HG02610 (cell line): ENCODE measurements around the gene VENTX.
"Not testable (repeated sequence)": the region's sequence is repeated elsewhere in the genome, so short reads cannot be mapped to it uniquely, and the experiment has no call there.

Source experiments
- ATAC-seq: cut with Tn5 transposase; IDR thresholded peaks from one replicate; pipeline ENCODE4 v1.9.1; 2021; ENCODE audit warnings: mild to moderate bottlenecking, moderate library complexity; ENCODE audit not compliant: unreplicated experiment

The VENTX gene

GRCh38 chr10:133253361-133253955, 15.8 kb downstream of the VENTX start:
- ATAC-seq, result no peak

DNA sequence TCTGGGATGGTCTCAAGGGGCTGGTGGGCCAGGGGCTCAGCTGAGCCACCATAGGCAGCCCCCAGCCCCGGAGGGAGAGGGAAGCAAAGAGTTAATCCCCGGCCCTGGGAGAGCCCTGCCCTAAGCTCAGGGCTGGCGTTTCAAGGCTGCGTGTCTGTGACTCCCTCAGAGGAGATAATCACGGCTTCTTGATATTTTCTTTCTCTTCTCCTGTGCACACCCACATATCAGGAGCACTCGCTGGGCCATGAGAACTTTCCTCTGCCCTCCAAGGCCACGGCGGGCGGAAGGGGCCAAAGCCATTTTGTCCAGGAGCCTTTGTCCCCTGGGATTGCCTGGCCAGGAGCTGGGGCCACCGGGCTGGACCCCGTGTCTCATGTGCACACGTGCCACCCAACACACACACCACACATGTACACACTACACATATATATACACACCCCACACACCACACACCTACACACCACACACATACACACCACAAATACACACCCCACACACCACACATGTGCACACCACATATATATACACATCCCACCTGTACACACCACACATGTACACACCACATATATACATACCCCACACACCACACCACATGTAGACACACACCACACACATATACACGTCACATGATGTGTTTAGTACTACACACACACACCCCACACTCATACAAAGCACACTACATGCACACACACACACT, 16.9 kb downstream of the VENTX start:
- no peak for ATAC-seq

- no peak for ATAC-seq
Measured at GRCh38 chr10:133255323-133255722, 17.7 kb downstream of the VENTX start.

DNA sequence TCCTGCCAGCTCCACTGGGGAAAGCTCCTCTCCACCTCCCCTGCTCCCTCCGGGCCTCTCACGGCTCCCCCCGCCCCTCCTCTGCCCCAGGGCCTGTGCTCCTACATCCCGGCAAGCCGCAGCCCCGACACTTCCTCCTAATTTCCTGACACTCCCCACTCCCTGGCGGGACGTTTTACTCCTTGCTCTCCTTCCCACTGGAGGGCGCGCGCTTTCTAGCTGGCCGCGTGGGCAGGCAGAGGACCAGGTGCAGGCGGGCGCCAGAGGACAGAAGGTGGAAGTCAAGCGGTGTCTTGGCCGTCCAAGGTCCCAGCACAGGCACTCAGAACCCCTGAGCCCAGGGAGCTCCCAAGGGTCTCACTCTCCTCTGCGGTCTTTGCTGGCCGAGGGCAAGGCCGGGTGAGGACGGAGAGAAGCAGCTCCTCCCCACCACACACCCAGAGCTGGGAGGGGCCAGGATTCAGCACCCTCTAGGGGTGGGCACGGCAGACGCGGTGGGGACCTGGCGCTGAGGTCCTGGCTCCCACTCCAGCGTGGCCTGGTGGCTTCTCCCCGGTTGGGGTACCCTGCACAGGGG, 19.9 kb downstream of the VENTX start:
- ATAC-seq, result no peak

GRCh38 chr10:133258066-133258817, 20.6 kb downstream of the VENTX start:
- no peak for ATAC-seq

GRCh38 chr10:133258818-133259601, 21.4 kb downstream of the VENTX start:
- no peak for ATAC-seq

DNA sequence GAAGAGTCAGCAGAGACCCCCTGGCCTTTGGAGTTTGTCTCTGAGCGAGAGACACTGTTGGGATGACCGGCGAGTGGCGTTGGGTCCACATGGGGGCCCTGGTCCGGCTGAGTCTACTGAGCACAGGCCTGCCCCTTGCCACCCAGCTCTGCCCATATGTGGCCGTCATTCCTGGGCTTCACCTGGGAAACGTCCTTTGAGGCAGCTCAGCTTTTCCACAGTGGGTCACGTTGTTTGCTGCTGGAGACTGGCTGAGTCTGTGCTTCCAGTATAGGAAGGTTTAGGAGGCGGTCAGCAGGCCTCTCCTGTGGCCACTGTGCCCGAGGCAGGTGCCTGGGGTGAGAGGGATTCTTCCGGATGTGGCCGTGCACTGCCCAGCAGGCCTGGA, 21.9 kb downstream of the VENTX start:
- ATAC-seq, result no peak

GRCh38 chr10:133260895-133261725, 23.5 kb downstream of the VENTX start:
- peak; percentile 46 for ATAC-seq

- peak; percentile 45 for ATAC-seq
Measured at GRCh38 chr10:133261726-133262325, 24.2 kb downstream of the VENTX start.

GRCh38 chr10:133262696-133263095, 25.0 kb downstream of the VENTX start:
- no peak for ATAC-seq

GRCh38 chr10:133263674-133264073, 26.0 kb downstream of the VENTX start:
- ATAC-seq, result no peak

- ATAC-seq, result no peak
Measured at GRCh38 chr10:133264461-133264860, 26.8 kb downstream of the VENTX start.

- ATAC-seq, result not testable (repeated sequence)
Measured at GRCh38 chr10:133265052-133265451, 27.4 kb downstream of the VENTX start.

DNA sequence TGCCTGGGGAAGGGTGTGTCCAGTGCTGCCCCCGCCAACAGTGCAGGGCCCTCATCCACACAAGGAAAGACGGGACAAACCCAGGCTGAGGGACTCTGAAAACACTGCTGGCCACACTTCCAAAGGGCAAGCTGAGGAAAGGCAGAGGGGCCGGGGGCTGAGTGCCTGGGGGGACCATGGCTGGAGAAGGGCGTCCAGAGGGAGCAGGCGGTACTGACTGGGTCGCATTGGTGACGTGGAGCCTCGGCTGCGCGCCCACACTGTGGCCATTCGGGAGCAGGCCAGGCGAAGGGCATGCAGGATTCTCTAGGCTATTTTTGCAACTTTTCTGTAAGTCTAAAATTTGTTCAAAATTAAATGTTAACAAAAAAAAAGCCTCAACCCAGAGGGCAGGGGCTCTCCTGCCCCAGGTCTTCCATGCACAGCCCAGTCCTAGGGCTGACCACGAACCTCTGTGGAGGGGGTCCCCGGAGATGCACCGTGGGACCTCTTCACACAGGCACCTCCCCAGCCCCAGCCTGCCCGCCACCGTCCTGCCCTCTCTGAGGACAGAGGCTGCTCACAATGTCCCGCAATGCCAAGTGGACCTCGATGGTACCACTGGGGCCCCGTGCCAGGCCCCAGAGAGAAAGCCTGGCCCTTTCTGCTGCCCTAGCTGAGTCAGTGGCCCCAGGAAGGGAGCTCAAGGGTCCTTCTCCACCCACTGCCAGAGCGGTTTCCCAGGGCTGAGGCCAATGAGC, 28.6 kb downstream of the VENTX start:
- ATAC-seq, result no peak

DNA sequence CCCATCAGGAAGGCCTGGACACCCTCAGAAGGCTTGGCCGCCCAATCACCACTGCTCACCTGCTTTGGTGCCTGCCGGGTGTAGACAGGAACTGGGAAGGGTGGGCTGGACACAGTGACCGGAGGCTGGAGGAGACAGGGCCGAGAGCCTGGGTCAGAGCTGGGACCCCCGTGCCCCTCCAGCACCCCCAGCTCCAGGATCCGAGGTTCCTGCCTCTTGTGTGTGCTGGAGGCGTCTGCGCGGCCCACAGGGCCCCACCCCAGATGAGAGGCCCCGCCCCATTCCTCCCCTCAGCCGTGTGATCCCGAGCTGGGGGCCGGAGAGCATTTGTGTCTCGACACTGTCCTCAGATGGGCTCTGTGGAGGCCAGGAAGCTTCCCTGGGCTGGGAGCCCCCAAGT, 29.6 kb downstream of the VENTX start:
- no peak for ATAC-seq

DNA sequence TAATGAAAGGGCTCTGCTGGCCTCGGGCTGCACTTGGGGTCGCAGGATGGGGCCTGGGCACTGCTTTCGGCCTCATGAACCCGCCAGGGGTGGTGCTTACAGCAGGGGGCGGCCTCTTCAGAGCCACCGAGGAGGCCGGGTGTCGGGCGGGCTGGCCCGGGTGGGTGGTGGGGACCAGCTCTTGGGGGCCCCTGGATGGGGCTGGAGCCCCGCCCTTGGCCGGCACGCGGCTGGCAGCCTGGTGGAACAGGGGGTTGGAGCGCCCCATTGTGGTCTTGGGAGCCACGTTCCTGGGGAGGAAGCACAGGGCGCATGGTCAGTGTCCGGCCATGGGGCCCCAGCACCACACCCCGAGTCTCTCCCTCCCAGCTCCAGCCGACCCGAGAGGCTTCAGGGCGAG, 30.2 kb downstream of the VENTX start:
- ATAC-seq, result no peak

DNA sequence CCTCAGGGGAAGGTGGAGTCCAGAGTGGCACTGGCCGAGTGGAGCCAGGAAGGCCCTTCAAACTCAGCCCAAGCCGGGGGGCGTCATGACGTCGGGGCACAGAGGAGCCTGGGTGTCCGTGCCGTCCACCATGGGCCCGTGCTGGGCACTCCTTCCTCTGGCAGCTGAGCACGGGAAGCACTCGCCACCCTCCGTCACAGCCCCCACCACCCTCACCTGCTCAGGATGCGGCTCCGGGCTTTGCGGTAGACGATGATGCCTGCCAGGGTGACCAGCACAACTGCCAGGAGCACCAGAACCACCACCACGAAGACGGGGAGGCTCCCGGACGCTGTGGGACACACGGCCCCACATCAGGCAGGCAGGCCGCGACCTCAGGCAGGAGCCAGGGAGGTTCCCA, 30.9 kb downstream of the VENTX start:
- ATAC-seq, result no peak

GRCh38 chr10:133269367-133269766, 31.7 kb downstream of the VENTX start:
- ATAC-seq, result no peak

GRCh38 chr10:133270204-133270603, 32.5 kb downstream of the VENTX start:
- ATAC-seq, result no peak
